ENCODE results near the gene SKA2.

SKA2 gene

DNA sequence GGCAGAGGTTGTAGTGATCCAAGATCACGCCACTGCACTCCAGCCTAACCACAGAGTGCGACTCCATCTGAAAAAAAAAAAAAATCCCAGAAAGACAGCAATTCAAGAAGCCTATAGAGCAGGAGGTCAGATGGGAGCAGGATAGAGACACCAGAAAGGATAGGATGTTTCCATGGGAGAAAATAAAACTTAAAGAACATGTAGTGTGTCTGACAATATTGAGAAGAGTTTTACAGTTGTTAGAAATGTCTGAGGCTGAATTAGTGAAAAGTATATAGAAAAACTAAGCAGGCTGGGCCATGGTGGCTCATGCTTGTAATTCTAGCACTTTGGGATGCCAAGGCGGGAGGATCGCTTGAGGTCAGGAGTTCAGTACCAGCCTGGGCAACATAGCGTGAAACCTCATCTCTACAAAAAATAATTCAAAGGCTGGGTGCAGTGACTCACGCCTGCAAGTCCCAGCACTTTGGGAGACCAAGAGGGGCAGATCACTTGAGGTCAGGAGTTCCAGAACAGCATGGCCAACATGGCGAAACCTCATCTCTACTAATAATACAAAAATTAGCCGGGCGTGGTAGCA lies 33.0 kb downstream of the SKA2 start:
- Histone ChIP-seq H3K36me3 (ENCODE audit: control insufficient read depth, insufficient read depth, low read length, severe bottlenecking) (no peaks in the 10 kb centered on the region), H3K4me3 (ENCODE audit: low read length) (no peak overlapping the region), H3K9me3 (ENCODE audit: control insufficient read depth, low read length) (no peaks in the 10 kb centered on the region), H3K4me1 (ENCODE audit: control insufficient read depth, insufficient read depth, low read length) (no peaks in the 10 kb centered on the region), H3K27me3 (replicated peaks; ENCODE audit: control insufficient read depth, insufficient read depth, low read length) (no peaks in the 10 kb centered on the region), H3K9ac (ENCODE audit: low read length) (no peak overlapping the region)
- DNase-seq (ENCODE audit: low read depth) = no peak

- Histone ChIP-seq H3K27me3 (replicated peaks; ENCODE audit: control insufficient read depth, insufficient read depth, low read length) (no peaks in the 10 kb centered on the region), H3K36me3 (ENCODE audit: control insufficient read depth, insufficient read depth, low read length, severe bottlenecking) (no peaks in the 10 kb centered on the region), H3K9ac (ENCODE audit: low read length) (no peak overlapping the region), H3K9me3 (ENCODE audit: control insufficient read depth, low read length) (no peaks in the 10 kb centered on the region), H3K4me3 (ENCODE audit: low read length) (no peak overlapping the region), H3K4me1 (ENCODE audit: control insufficient read depth, insufficient read depth, low read length) (no peaks in the 10 kb centered on the region)
- DNase-seq (ENCODE audit: low read depth) = no peak
Observed at GRCh38 chr17:59115474-59115873, 39.5 kb downstream of the SKA2 start.

GRCh38 chr17:59111539-59111938 lies 43.4 kb downstream of the SKA2 start:
- H3K9me3 ChIP-seq (ENCODE audit: control insufficient read depth, low read length) = no peaks in the 10 kb centered on the region
- no peak overlapping the region for H3K9ac ChIP-seq (ENCODE audit: low read length)
- no peak overlapping the region for H3K4me3 ChIP-seq (ENCODE audit: low read length)
- peaks cover 6% of the 10 kb centered on the region for H3K4me1 ChIP-seq (ENCODE audit: control insufficient read depth, insufficient read depth, low read length)
- DNase-seq (ENCODE audit: low read depth) = no peak
- H3K36me3 ChIP-seq (ENCODE audit: control insufficient read depth, insufficient read depth, low read length, severe bottlenecking) = no peaks in the 10 kb centered on the region
- no peaks in the 10 kb centered on the region for H3K27me3 ChIP-seq (replicated peaks; ENCODE audit: control insufficient read depth, insufficient read depth, low read length)

DNA sequence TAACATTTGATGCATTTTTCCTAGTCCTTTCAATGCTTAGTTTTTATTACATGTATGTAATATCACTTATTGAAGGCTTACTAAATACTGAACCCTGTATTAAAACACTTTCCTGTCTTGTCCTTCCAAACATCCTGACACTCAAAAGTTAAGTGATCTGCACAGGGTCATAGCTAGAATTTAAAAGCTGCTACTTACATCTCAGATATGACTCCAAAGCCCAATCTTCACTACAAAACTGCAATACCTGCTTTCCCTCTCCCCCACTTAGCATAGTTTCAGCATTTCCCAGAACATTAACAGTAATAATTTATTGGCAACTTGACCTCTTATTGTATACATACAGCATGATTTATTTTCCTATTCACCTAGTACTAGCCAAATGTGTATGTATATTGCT lies 44.0 kb downstream of the SKA2 start:
- no peaks in the 10 kb centered on the region for H3K27me3 ChIP-seq (replicated peaks; ENCODE audit: control insufficient read depth, insufficient read depth, low read length)
- no peak overlapping the region for H3K9ac ChIP-seq (ENCODE audit: low read length)
- H3K9me3 ChIP-seq (ENCODE audit: control insufficient read depth, low read length) = no peaks in the 10 kb centered on the region
- DNase-seq (ENCODE audit: low read depth) = no peak
- H3K36me3 ChIP-seq (ENCODE audit: control insufficient read depth, insufficient read depth, low read length, severe bottlenecking) = no peaks in the 10 kb centered on the region
- peaks cover 6% of the 10 kb centered on the region for H3K4me1 ChIP-seq (ENCODE audit: control insufficient read depth, insufficient read depth, low read length)
- H3K4me3 ChIP-seq (ENCODE audit: low read length) = no peak overlapping the region

GRCh38 chr17:59108400-59109102 lies 46.4 kb downstream of the SKA2 start:
- no peak overlapping the region for H3K4me3 ChIP-seq (ENCODE audit: low read length)
- peaks cover 17% of the 10 kb centered on the region for H3K4me1 ChIP-seq (ENCODE audit: control insufficient read depth, insufficient read depth, low read length)
- H3K36me3 ChIP-seq (ENCODE audit: control insufficient read depth, insufficient read depth, low read length, severe bottlenecking) = no peaks in the 10 kb centered on the region
- no peak overlapping the region for H3K9ac ChIP-seq (ENCODE audit: low read length)
- no peaks in the 10 kb centered on the region for H3K9me3 ChIP-seq (ENCODE audit: control insufficient read depth, low read length)
- DNase-seq (ENCODE audit: low read depth) = no peak
- no peaks in the 10 kb centered on the region for H3K27me3 ChIP-seq (replicated peaks; ENCODE audit: control insufficient read depth, insufficient read depth, low read length)

- H3K4me3 ChIP-seq (ENCODE audit: low read length) = peak overlapping the region; percentile 93
- peaks cover 17% of the 10 kb centered on the region for H3K4me1 ChIP-seq (ENCODE audit: control insufficient read depth, insufficient read depth, low read length)
- H3K9me3 ChIP-seq (ENCODE audit: control insufficient read depth, low read length) = no peaks in the 10 kb centered on the region
- H3K36me3 ChIP-seq (ENCODE audit: control insufficient read depth, insufficient read depth, low read length, severe bottlenecking) = no peaks in the 10 kb centered on the region
- no peak for DNase-seq (ENCODE audit: low read depth)
- no peaks in the 10 kb centered on the region for H3K27me3 ChIP-seq (replicated peaks; ENCODE audit: control insufficient read depth, insufficient read depth, low read length)
- peak overlapping the region; percentile 92 for H3K9ac ChIP-seq (ENCODE audit: low read length)
Observed at GRCh38 chr17:59107306-59107670, 47.7 kb downstream of the SKA2 start.

GRCh38 chr17:59106463-59107305 lies 48.3 kb downstream of the SKA2 start, which contains the start of gene TRIM37:
TRIM37 (minus strand) TSS chr17:59106880; CDS start chr17:59106461, 419 bp downstream.
- Histone ChIP-seq H3K4me3 (ENCODE audit: low read length) (peak within 1 kb of the TSS; percentile 93), H3K9me3 (ENCODE audit: control insufficient read depth, low read length) (no peaks in the 10 kb centered on the region), H3K27me3 (replicated peaks; ENCODE audit: control insufficient read depth, insufficient read depth, low read length) (no peaks in the 10 kb centered on the region), H3K4me1 (ENCODE audit: control insufficient read depth, insufficient read depth, low read length) (peaks cover 17% of the 10 kb centered on the region), H3K36me3 (ENCODE audit: control insufficient read depth, insufficient read depth, low read length, severe bottlenecking) (no peaks in the 10 kb centered on the region), H3K9ac (ENCODE audit: low read length) (peak within 1 kb of the TSS; percentile 92)
- peak; percentile 99 for DNase-seq (ENCODE audit: low read depth)

GRCh38 chr17:59105852-59106462 lies 49.0 kb downstream of the SKA2 start:
- Histone ChIP-seq H3K36me3 (ENCODE audit: control insufficient read depth, insufficient read depth, low read length, severe bottlenecking) (peaks cover 4% of the 10 kb centered on the region), H3K27me3 (replicated peaks; ENCODE audit: control insufficient read depth, insufficient read depth, low read length) (no peaks in the 10 kb centered on the region), H3K4me1 (ENCODE audit: control insufficient read depth, insufficient read depth, low read length) (peaks cover 17% of the 10 kb centered on the region), H3K9ac (ENCODE audit: low read length) (peak overlapping the region; percentile 92), H3K9me3 (ENCODE audit: control insufficient read depth, low read length) (no peaks in the 10 kb centered on the region), H3K4me3 (ENCODE audit: low read length) (peak overlapping the region; percentile 93)
- DNase-seq (ENCODE audit: low read depth) = peak; percentile 74

GRCh38 chr17:59101178-59101577 lies 53.8 kb downstream of the SKA2 start:
- Histone ChIP-seq H3K27me3 (replicated peaks; ENCODE audit: control insufficient read depth, insufficient read depth, low read length) (no peaks in the 10 kb centered on the region), H3K9ac (ENCODE audit: low read length) (no peak overlapping the region), H3K36me3 (ENCODE audit: control insufficient read depth, insufficient read depth, low read length, severe bottlenecking) (peaks cover 20% of the 10 kb centered on the region), H3K4me1 (ENCODE audit: control insufficient read depth, insufficient read depth, low read length) (peaks cover 11% of the 10 kb centered on the region), H3K9me3 (ENCODE audit: control insufficient read depth, low read length) (no peaks in the 10 kb centered on the region), H3K4me3 (ENCODE audit: low read length) (no peak overlapping the region)
- no peak for DNase-seq (ENCODE audit: low read depth)

GRCh38 chr17:59097876-59098275 lies 57.1 kb downstream of the SKA2 start:
- DNase-seq (ENCODE audit: low read depth) = no peak
- no peak overlapping the region for H3K9ac ChIP-seq (ENCODE audit: low read length)
- H3K36me3 ChIP-seq (ENCODE audit: control insufficient read depth, insufficient read depth, low read length, severe bottlenecking) = peaks cover 20% of the 10 kb centered on the region
- no peaks in the 10 kb centered on the region for H3K27me3 ChIP-seq (replicated peaks; ENCODE audit: control insufficient read depth, insufficient read depth, low read length)
- H3K9me3 ChIP-seq (ENCODE audit: control insufficient read depth, low read length) = no peaks in the 10 kb centered on the region
- H3K4me1 ChIP-seq (ENCODE audit: control insufficient read depth, insufficient read depth, low read length) = peaks cover 16% of the 10 kb centered on the region
- no peak overlapping the region for H3K4me3 ChIP-seq (ENCODE audit: low read length)
